ENCODE data around the gene CDC16. TPM values are rescaled to one million over a fixed set of nuclear protein-coding genes. Genes with fewer than 3 reads are reported as not detected.

Gene CDC16
- total and polyA plus RNA-seq, 10 donors: 50.1 to 75.8 (median 67.3) TPM

GRCh38 chr13:114309086-114309485 is 74.4 kb downstream of the CDC16 start:
- no peak overlapping the region for H3K4me3 ChIP-seq
- TF ChIP-seq, protein P1, sequence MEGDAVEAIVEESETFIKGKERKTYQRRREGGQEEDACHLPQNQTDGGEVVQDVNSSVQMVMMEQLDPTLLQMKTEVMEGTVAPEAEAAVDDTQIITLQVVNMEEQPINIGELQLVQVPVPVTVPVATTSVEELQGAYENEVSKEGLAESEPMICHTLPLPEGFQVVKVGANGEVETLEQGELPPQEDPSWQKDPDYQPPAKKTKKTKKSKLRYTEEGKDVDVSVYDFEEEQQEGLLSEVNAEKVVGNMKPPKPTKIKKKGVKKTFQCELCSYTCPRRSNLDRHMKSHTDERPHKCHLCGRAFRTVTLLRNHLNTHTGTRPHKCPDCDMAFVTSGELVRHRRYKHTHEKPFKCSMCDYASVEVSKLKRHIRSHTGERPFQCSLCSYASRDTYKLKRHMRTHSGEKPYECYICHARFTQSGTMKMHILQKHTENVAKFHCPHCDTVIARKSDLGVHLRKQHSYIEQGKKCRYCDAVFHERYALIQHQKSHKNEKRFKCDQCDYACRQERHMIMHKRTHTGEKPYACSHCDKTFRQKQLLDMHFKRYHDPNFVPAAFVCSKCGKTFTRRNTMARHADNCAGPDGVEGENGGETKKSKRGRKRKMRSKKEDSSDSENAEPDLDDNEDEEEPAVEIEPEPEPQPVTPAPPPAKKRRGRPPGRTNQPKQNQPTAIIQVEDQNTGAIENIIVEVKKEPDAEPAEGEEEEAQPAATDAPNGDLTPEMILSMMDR (IDR thresholded peaks at IDR 0.05 in 8 of 11, conservative IDR thresholded peaks at IDR 0.05 in 3 of 11): no peak
- TF ChIP-seq POLR2A (IDR thresholded peaks at IDR 0.05): no peak
- TF ChIP-seq POLR2AphosphoS5 (IDR thresholded peaks at IDR 0.05): no peak
- 98 to 100% (median 98%) methylated on average over 2 of the region's 2 CpGs for WGBS, 5 donors
- H3K4me1 ChIP-seq: peaks cover 7 to 14% (median 12%) of the 10 kb centered on the region in 6 donors
- intact Hi-C loops (cut with DNase I; ENCODE audit: low total_unique reads): no loop called here
- DNase-seq: no peak
- H3K9me3 ChIP-seq: no peaks in the 10 kb centered on the region
- H3K27me3 ChIP-seq (replicated peaks in 1 of 7): no peaks in the 10 kb centered on the region
- peaks cover 0 to 30% (median 18%) of the 10 kb centered on the region in 6 donors for H3K36me3 ChIP-seq
- no peak overlapping the region for H3K27ac ChIP-seq

- H3K9me3 ChIP-seq: no peaks in the 10 kb centered on the region
- DNase-seq: peak; percentile 52
- H3K27ac ChIP-seq: no peak overlapping the region
- H3K27me3 ChIP-seq (replicated peaks in 1 of 7): no peaks in the 10 kb centered on the region
- H3K4me1 ChIP-seq: peaks cover 8 to 18% (median 15%) of the 10 kb centered on the region in 6 donors
- intact Hi-C loops (cut with DNase I; ENCODE audit: low total_unique reads): no loop called here
- no peak overlapping the region for H3K4me3 ChIP-seq
- H3K36me3 ChIP-seq: peaks cover 0 to 22% (median 11%) of the 10 kb centered on the region in 6 donors
- WGBS, 5 donors: 89 to 100% (median 93%) methylated on average over 4 to 6 of the region's 6 CpGs
- TF ChIP-seq POLR2A (IDR thresholded peaks at IDR 0.05) (no peak), POLR2AphosphoS5 (IDR thresholded peaks at IDR 0.05) (no peak)
- TF ChIP-seq, protein P1 (IDR thresholded peaks at IDR 0.05 in 8 of 11, conservative IDR thresholded peaks at IDR 0.05 in 3 of 11): no peak
These were observed 75.2 kb downstream of the CDC16 start for GRCh38 chr13:114309806-114310410.

DNA sequence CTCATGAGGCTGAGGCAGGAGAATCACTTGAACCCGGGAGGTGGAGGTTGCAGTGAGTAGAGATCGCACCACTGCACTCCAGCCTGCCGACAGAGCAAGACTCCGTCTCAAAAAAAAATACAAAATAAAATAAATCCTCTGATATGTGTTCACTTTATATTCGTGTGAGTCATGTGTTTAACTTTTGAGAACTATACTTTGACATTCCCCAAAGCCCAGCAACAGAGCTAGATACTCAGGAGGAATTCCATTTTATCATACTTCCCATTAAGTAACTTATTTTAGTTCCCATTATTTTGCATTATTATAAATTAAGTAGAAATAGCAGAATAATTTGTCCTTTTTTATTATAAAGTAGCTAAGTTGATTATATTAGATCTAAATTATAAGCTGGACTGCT is 76.3 kb downstream of the CDC16 start:
- peaks cover 0 to 13% (median 6%) of the 10 kb centered on the region in 6 donors for H3K36me3 ChIP-seq
- intact Hi-C loops (cut with DNase I; ENCODE audit: low total_unique reads): no loop called here
- DNase-seq: no peak
- no peaks in the 10 kb centered on the region for H3K9me3 ChIP-seq
- H3K27ac ChIP-seq: no peak overlapping the region
- H3K27me3 ChIP-seq (replicated peaks in 1 of 7): no peaks in the 10 kb centered on the region
- H3K4me1 ChIP-seq: peaks cover 17 to 29% (median 25%) of the 10 kb centered on the region in 6 donors
- TF ChIP-seq, protein P1 (IDR thresholded peaks at IDR 0.05 in 8 of 11, conservative IDR thresholded peaks at IDR 0.05 in 3 of 11): no peak
- TF ChIP-seq POLR2AphosphoS5 (IDR thresholded peaks at IDR 0.05): no peak
- no peak for TF ChIP-seq POLR2A (IDR thresholded peaks at IDR 0.05)
- no peak overlapping the region for H3K4me3 ChIP-seq
- WGBS, 5 donors: 89 to 98% (median 91%) methylated on average over 5 of the region's 5 CpGs

DNA sequence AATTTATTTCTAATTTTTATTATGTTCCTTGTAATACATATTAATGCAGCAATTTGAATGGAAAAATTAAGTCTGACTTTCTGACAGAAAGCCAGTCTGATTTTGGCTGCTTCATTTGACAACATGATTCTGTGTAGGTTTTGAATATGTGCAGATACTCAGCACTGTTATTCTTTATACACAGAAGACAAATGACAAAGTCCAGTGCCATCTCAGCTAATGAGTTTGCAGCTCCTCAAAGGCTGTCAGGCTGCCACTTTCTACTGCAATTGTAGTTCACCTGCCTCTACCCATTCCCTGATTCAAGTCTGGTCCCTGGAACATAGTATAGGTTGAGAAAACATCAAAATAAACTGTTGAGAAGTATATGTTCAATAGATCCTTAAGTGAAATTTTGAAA is 76.7 kb downstream of the CDC16 start:
- Histone ChIP-seq H3K27me3 (replicated peaks in 1 of 7) (no peaks in the 10 kb centered on the region), H3K9me3 (no peaks in the 10 kb centered on the region), H3K36me3 (peaks cover 0 to 8% (median 3%) of the 10 kb centered on the region in 6 donors), H3K4me3 (no peak overlapping the region), H3K27ac (no peak overlapping the region), H3K4me1 (peaks cover 21 to 33% (median 29%) of the 10 kb centered on the region in 6 donors)
- no peak for DNase-seq
- intact Hi-C loops (cut with DNase I; ENCODE audit: low total_unique reads): no loop called here
- TF ChIP-seq POLR2A (IDR thresholded peaks at IDR 0.05): no peak
- no peak for TF ChIP-seq POLR2AphosphoS5 (IDR thresholded peaks at IDR 0.05)
- TF ChIP-seq, protein P1 (IDR thresholded peaks at IDR 0.05 in 8 of 11, conservative IDR thresholded peaks at IDR 0.05 in 3 of 11): no peak
